MM.1S (cell line): ENCODE results near the gene PIGR.

Source experiments
- EZH2phosphoT487 ChIP-seq: fragments of 300-600 bp; sonication (generic); IDR thresholded peaks from 2 replicates; pipeline ENCODE4 v1.6.1; 2018; ENCODE audit warnings: antibody characterized with exemption, low read length
- TF ChIP-seq, protein P1 (sequence below): fragments of 300-600 bp; sonication (generic); IDR thresholded peaks from 2 replicates; pipeline ENCODE4 v1.5.1; 2016; ENCODE audit warnings: antibody characterized with exemption, low read length, mixed read lengths

DNA sequence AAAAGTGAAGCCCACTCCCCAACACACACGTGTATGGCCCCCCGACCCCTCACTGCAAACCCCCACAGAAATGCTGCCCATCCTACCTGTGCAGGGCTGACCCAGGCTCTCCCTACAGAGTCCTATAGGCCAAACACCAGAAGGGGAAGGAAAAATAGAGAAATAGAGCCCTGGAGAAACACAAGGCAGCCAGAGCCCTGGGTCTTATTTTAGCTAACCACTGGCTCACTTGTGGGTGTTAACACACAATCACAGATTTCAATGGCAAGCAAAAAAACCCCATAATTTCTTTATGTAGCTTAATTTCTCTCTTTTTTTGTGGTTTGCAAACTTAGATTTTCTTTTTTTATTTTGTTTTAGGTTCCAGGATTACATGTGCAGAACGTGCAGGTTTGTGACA, 989 bp upstream of the PIGR start:
- TF ChIP-seq, protein P1, sequence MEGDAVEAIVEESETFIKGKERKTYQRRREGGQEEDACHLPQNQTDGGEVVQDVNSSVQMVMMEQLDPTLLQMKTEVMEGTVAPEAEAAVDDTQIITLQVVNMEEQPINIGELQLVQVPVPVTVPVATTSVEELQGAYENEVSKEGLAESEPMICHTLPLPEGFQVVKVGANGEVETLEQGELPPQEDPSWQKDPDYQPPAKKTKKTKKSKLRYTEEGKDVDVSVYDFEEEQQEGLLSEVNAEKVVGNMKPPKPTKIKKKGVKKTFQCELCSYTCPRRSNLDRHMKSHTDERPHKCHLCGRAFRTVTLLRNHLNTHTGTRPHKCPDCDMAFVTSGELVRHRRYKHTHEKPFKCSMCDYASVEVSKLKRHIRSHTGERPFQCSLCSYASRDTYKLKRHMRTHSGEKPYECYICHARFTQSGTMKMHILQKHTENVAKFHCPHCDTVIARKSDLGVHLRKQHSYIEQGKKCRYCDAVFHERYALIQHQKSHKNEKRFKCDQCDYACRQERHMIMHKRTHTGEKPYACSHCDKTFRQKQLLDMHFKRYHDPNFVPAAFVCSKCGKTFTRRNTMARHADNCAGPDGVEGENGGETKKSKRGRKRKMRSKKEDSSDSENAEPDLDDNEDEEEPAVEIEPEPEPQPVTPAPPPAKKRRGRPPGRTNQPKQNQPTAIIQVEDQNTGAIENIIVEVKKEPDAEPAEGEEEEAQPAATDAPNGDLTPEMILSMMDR = no peak
- no peak for TF ChIP-seq EZH2phosphoT487
